Superior temporal gyrus (tissue), 1 donor: ENCODE data around the gene SMLR1.

ENCODE experiments used
- DNase-seq: peaks from one replicate; pipeline ENCODE4 v3.0.0-alpha.2; 2016; ENCODE audit errors: extremely low spot score

SMLR1 gene

DNA sequence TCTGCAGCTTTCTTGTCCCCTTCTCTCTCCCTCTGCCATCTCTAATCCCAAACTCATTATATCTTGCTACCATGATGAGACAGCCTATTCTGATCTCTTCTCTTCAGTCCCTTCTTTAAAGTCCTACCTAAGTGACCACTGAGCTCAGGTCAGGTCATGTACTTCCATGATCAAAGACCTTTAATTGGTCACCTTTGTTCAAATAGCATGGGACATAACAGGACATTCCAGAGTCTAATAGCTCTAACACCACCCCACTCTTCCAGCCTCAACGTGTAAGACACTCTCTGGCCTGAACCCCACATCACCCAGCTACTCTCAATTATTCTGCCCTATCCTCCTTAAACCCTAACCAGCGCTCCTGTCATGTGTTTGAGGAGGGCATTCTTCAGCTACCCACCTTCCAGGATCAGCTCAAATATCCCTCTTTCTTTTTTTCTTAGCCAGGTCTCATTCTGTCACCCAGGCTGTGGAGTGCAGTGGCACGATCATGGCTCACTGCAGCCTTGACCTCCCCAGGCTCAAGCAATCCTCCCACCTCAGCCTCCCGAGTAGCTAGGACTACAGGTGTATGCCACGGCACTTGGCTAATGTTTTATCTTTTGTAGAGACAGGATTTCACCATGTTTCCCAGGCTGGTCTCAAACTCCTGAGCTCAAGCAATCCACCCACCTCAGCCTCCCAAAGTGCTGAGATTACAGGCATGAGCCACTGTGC is 2.1 kb upstream of the SMLR1 start:
- no peak for DNase-seq

GRCh38 chr6:130825772-130826441 is 1.3 kb upstream of the SMLR1 start:
- DNase-seq: no peak

DNA sequence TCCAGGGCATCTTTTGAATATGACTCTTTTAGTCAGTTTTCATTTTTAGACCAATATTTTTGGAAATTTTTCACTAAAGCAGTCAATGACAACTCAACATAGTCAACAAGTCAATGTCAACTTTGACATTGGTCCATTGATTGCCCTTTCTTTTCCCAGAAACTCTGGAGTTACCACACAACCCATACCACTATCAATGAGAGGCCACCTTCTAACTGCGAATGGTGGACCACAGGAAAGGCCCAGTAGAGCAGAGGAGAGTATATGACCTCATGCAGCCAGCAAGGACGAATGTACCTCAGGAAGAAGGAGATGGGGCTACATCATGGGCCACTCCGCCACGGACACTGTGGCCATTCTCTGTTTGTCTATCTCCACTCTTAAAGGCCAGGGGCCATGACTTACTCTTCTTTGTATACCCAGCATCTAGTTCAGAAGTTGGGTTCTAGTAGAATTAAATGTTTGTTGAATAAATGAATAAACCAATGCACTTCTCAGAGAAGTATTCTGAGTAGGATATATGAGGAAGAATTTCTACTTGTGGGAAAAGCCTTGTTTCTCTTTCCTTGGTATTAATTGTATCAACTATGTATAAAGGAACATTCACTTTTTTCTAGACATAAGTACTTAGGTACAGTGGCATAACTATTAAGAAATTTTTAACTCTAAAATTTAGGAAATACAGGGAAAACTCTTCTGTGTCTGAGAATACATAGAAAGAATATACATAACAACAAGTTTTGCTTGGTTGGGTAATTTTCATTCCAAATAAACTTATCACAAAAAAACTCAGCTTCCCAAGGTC is 562 bp upstream of the SMLR1 start:
- DNase-seq: no peak

- no peak for DNase-seq
These were observed 2.2 kb downstream of the SMLR1 start for GRCh38 chr6:130829333-130829910.

- no peak for DNase-seq
These were observed 4.4 kb downstream of the SMLR1 start for GRCh38 chr6:130831607-130832006.

- no peak for DNase-seq
These were observed 6.4 kb downstream of the SMLR1 start for GRCh38 chr6:130833569-130833968.

DNA sequence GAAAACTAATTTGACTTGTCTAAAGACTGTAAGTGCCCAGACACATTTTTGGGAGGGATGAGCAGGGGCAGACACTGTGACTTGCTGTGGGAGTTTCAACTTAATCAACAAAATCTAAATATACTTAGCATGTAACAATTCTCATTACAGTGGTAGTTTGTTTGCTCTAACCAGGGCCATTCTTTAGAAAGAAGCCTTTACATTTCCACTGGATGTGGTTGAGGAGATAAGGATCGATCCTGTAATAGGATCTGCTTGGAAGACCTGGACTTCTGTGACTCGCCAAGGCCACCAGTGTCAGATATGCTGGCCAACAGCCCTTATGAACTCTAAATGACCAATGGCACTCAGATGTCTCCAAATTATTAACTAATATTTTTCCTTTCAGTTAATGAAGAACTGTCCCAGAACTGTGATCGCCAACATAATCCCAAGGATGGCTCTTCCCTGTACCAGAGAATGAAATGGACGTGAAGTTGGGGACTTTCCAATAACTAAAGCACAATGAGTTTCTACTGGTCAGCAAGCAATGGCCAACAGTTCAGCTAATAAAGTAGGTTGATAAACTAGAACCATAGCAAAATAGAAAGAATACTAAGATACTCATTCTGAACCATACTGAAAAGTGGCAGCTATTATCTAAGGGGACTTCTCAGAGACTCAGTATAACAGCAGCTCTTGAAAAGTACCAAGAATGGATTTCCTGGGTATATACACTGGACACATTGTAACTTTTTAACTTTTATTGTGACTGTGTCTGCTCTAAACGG is 7.5 kb downstream of the SMLR1 start:
- DNase-seq: no peak

DNA sequence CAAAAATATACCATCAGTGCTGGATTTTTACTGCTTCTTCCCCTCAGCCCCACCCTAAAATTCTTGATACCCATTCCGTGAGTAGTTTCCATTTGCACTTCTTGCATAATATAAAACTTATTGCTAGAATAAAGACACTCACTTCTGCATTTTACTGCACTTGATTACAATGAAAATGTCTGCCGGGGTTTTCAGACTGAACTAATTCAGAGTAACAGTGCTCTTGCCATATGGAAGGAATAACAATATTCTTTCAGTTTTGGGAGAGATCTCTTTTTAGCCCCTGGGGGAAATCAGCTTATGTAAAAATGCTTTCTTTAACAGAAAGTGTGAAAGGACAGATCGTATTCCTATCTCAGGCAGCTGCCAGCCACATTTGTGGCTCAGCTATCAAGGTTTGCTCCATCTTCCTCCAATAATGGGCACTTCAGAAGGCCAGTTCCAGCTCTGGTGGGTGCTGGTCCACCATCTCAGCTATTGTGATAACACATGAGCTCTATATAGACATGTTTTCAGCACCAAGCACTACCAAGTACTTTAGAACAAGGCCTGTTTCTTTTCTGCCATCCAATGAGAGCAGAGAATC is 8.9 kb downstream of the SMLR1 start:
- DNase-seq: peak; percentile 72

- no peak for DNase-seq
These were observed 9.9 kb downstream of the SMLR1 start for GRCh38 chr6:130837067-130837466.

DNA sequence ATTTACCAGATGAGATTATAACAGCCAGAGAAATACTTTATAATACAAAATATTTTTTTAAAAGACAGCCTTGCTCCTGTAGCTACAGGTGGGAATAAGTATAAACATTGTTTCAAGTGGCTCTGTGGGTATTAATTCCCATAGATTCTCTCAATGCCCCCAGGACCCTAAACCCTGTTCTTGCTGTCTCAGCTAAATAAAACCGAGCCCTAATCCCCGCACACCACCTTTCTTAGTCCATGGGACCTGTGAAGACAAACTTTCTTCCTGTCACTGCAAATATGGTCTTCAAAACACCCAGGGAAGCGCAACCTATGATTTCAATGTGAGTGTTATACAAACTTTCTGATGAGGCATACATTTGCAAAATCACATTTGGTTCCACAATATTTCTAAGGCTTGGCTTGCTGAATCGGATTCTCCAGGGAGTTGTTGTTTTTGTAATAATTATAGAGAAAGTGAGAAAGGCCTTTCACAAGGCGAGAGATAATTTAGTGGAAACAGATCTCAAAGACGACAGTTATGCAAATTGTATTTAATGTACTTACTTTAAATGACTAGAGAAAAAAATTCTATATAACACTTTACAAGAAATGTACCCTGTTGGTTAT is 11.1 kb downstream of the SMLR1 start:
- no peak for DNase-seq

- DNase-seq: no peak
These were observed 11.7 kb downstream of the SMLR1 start for GRCh38 chr6:130838951-130839350.

GRCh38 chr6:130839379-130839778 is 12.2 kb downstream of the SMLR1 start:
- DNase-seq: no peak

- no peak for DNase-seq
These were observed 12.8 kb downstream of the SMLR1 start for GRCh38 chr6:130840050-130840449.

DNA sequence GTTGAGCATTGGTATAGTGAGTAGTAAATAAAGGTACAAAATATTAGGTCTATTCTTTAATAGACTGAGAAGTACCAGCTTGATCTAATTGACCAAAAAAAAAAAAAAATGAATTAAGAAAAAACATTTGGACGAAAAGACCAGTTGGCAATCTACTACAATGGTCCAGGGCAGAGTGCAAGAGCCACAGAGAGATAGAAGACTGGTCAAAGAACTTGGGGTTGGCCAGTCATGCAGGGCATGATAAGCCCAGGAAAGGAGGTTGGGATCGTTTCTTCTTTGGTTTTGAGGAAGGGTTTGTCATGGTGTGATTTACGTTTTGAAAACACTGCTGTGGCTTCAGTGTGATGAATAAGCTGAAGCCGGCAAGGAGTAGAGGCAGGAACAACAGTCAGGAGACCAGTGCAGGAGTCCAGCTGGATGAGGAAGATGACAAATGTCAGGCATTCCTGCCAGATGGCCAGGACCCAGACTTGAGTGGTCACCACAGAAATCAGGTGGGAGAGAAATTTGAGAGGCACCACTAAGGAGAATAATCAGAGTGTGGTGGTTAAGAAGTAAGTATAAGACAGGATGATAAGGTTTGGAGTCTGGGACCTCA is 14.0 kb downstream of the SMLR1 start:
- no peak for DNase-seq

DNA sequence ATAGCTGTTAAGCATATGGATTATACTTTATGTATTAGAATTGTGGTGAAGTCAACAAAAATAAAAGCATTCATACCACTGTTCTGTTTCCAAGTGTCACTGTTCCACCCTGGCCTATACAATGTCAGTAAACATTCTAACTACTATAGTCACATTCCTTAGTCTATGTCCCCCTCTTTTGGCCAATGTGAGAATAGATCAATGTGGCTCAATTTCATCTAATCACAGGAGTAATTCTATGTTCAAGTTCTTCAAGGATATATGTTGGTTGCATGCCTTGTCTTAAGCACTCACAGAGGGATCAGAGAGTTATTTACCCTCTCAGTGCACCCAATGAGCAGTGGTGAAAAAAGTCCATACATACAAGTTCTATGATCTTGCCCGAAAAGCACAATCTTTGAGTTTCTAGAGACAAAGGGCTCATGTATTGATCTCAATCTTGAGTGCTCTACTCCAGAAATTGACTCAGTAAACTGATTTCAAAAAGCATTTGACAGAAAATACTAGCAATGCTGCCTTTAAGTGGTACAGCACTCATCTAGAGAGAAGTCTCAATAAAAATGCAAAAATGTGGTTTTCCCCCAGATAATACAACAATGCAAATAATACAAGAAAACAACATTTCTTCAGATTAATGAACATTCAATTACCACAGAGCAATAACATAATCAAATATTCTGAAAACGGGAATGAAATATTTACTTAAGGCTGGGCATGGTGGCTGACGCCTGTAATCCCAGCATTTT is 16.5 kb downstream of the SMLR1 start:
- peak; percentile 64 for DNase-seq

DNA sequence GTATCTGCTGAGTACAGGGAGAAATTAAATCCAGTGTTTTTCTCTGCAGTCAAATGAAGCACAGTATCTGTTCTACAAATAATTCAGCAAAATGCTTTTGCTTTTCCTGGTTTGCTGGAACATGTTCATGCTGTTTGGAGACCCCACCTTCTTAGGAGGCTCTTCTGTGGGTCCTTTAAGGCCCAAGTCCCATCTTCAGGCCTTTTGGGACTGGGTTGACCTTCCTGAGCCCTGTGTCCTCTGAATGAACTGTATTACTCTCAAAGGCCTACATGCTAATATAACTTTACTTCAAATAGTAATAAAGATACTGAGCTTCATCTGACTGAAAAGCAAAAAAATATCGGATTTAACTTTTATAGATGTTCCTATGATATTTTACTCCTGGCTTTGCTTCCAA is 19.3 kb downstream of the SMLR1 start:
- no peak for DNase-seq

GRCh38 chr6:130847001-130847910 is 20.1 kb downstream of the SMLR1 start:
- no peak for DNase-seq

GRCh38 chr6:130848945-130849344 is 21.7 kb downstream of the SMLR1 start:
- no peak for DNase-seq

- no peak for DNase-seq
These were observed 22.4 kb downstream of the SMLR1 start for GRCh38 chr6:130849594-130849993.
